Measurements from ENCODE around the gene PGAP6. TPM values are rescaled to one million over a fixed set of nuclear protein-coding genes. Genes with fewer than 3 reads are reported as not detected.

Gene PGAP6
- total and polyA plus RNA-seq, 9 of the 15 experiments (the other 6 are each of a cell fraction or from before 2014, with no cell fraction given), result 0.45 to 50.2 (median 39.3) TPM

DNA sequence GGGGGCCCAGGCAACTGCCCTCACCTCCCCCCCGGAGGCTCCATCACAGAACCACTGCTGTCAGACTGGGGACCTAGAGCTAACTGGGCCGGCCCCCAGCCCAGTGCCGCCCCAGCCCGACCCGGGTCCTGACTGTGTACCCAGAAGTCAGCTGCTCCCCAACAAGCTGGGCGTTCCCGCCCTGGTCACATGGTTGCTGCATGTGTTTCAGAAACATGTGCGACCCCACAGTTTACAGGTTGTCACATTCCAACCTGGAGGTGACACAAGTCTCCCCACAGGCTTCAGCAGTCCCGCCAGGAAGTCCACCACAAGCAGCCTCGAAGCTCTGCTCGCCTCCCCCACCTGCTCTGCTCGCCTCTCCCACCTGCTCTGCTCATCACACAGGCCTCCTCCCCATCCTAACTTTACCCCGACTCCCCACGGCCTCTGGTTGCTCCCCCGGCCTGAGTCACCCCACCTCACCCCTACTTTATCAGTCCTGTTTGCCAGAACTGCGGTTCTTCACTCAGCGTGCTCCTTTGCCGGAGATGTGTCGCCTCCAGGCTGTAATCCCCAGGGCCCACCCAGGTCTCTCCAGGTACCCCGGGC is 12.4 kb downstream of the PGAP6 start (continued):
- TF ChIP-seq, protein P1, sequence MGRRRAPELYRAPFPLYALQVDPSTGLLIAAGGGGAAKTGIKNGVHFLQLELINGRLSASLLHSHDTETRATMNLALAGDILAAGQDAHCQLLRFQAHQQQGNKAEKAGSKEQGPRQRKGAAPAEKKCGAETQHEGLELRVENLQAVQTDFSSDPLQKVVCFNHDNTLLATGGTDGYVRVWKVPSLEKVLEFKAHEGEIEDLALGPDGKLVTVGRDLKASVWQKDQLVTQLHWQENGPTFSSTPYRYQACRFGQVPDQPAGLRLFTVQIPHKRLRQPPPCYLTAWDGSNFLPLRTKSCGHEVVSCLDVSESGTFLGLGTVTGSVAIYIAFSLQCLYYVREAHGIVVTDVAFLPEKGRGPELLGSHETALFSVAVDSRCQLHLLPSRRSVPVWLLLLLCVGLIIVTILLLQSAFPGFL (CRISPR knock-in tag; IDR thresholded peaks at IDR 0.05), result no peak
- no peak for TF ChIP-seq ZNF354B (CRISPR knock-in tag; IDR thresholded peaks at IDR 0.05)
- no peak for TF ChIP-seq POLR2H (tag; IDR thresholded peaks at IDR 0.05; ENCODE audit: low read depth)
- TF ChIP-seq, protein P2, sequence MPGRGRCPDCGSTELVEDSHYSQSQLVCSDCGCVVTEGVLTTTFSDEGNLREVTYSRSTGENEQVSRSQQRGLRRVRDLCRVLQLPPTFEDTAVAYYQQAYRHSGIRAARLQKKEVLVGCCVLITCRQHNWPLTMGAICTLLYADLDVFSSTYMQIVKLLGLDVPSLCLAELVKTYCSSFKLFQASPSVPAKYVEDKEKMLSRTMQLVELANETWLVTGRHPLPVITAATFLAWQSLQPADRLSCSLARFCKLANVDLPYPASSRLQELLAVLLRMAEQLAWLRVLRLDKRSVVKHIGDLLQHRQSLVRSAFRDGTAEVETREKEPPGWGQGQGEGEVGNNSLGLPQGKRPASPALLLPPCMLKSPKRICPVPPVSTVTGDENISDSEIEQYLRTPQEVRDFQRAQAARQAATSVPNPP (IDR thresholded peaks at IDR 0.05; ENCODE audit: borderline replicate concordance, insufficient read depth, insufficient read length), result no peak
- TF ChIP-seq, protein P3, sequence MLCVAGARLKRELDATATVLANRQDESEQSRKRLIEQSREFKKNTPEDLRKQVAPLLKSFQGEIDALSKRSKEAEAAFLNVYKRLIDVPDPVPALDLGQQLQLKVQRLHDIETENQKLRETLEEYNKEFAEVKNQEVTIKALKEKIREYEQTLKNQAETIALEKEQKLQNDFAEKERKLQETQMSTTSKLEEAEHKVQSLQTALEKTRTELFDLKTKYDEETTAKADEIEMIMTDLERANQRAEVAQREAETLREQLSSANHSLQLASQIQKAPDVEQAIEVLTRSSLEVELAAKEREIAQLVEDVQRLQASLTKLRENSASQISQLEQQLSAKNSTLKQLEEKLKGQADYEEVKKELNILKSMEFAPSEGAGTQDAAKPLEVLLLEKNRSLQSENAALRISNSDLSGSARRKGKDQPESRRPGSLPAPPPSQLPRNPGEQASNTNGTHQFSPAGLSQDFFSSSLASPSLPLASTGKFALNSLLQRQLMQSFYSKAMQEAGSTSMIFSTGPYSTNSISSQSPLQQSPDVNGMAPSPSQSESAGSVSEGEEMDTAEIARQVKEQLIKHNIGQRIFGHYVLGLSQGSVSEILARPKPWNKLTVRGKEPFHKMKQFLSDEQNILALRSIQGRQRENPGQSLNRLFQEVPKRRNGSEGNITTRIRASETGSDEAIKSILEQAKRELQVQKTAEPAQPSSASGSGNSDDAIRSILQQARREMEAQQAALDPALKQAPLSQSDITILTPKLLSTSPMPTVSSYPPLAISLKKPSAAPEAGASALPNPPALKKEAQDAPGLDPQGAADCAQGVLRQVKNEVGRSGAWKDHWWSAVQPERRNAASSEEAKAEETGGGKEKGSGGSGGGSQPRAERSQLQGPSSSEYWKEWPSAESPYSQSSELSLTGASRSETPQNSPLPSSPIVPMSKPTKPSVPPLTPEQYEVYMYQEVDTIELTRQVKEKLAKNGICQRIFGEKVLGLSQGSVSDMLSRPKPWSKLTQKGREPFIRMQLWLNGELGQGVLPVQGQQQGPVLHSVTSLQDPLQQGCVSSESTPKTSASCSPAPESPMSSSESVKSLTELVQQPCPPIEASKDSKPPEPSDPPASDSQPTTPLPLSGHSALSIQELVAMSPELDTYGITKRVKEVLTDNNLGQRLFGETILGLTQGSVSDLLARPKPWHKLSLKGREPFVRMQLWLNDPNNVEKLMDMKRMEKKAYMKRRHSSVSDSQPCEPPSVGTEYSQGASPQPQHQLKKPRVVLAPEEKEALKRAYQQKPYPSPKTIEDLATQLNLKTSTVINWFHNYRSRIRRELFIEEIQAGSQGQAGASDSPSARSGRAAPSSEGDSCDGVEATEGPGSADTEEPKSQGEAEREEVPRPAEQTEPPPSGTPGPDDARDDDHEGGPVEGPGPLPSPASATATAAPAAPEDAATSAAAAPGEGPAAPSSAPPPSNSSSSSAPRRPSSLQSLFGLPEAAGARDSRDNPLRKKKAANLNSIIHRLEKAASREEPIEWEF (CRISPR knock-in tag; IDR thresholded peaks at IDR 0.05), result no peak
- TF ChIP-seq CREB1 (IDR thresholded peaks at IDR 0.05), result no peak
- peak; percentile 26; the same call in 1 of the 2 replicates for TF ChIP-seq CREB1 (CRISPR knock-in tag; IDR thresholded peaks at IDR 0.05)
- TF ChIP-seq HSF4 (CRISPR knock-in tag; IDR thresholded peaks at IDR 0.05; ENCODE audit: borderline replicate concordance), result no peak
- TF ChIP-seq NR2F6 (CRISPR knock-in tag; IDR thresholded peaks at IDR 0.05), result no peak
- TF ChIP-seq, protein P4, sequence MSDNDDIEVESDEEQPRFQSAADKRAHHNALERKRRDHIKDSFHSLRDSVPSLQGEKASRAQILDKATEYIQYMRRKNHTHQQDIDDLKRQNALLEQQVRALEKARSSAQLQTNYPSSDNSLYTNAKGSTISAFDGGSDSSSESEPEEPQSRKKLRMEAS (CRISPR knock-in tag; IDR thresholded peaks at IDR 0.05), result peak; percentile 78
- TF ChIP-seq, protein P5, sequence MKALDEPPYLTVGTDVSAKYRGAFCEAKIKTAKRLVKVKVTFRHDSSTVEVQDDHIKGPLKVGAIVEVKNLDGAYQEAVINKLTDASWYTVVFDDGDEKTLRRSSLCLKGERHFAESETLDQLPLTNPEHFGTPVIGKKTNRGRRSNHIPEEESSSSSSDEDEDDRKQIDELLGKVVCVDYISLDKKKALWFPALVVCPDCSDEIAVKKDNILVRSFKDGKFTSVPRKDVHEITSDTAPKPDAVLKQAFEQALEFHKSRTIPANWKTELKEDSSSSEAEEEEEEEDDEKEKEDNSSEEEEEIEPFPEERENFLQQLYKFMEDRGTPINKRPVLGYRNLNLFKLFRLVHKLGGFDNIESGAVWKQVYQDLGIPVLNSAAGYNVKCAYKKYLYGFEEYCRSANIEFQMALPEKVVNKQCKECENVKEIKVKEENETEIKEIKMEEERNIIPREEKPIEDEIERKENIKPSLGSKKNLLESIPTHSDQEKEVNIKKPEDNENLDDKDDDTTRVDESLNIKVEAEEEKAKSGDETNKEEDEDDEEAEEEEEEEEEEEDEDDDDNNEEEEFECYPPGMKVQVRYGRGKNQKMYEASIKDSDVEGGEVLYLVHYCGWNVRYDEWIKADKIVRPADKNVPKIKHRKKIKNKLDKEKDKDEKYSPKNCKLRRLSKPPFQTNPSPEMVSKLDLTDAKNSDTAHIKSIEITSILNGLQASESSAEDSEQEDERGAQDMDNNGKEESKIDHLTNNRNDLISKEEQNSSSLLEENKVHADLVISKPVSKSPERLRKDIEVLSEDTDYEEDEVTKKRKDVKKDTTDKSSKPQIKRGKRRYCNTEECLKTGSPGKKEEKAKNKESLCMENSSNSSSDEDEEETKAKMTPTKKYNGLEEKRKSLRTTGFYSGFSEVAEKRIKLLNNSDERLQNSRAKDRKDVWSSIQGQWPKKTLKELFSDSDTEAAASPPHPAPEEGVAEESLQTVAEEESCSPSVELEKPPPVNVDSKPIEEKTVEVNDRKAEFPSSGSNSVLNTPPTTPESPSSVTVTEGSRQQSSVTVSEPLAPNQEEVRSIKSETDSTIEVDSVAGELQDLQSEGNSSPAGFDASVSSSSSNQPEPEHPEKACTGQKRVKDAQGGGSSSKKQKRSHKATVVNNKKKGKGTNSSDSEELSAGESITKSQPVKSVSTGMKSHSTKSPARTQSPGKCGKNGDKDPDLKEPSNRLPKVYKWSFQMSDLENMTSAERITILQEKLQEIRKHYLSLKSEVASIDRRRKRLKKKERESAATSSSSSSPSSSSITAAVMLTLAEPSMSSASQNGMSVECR (CRISPR knock-in tag; IDR thresholded peaks at IDR 0.05), result peak; percentile 70; the same call in 1 of the 2 replicates
- TF ChIP-seq, protein P6, sequence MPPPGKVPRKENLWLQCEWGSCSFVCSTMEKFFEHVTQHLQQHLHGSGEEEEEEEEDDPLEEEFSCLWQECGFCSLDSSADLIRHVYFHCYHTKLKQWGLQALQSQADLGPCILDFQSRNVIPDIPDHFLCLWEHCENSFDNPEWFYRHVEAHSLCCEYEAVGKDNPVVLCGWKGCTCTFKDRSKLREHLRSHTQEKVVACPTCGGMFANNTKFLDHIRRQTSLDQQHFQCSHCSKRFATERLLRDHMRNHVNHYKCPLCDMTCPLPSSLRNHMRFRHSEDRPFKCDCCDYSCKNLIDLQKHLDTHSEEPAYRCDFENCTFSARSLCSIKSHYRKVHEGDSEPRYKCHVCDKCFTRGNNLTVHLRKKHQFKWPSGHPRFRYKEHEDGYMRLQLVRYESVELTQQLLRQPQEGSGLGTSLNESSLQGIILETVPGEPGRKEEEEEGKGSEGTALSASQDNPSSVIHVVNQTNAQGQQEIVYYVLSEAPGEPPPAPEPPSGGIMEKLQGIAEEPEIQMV (tag; conservative IDR thresholded peaks at IDR 0.05; ENCODE audit: low read depth), result no peak
- TF ChIP-seq MYNN (IDR thresholded peaks at IDR 0.05), result no peak
- no peak for TF ChIP-seq MYNN (CRISPR knock-in tag; IDR thresholded peaks at IDR 0.05)

Data from K562 (cell line).